HAP-1 (cell line): ENCODE results near the gene CRIP1.

Experiments used
- DNase-seq, 2 experiments: peaks; one replicate each; pipeline ENCODE4 v3.0.0-alpha.2; 2016 to 2020; ENCODE audit warnings: low spot score in 2 of 2
- H3K27me3 ChIP-seq: fragments of 250-450 bp; sonication (Bioruptor Pico); 2 replicates; pipeline ENCODE4 v1.5.1; 2020; ENCODE audit warnings: low read depth, mild to moderate bottlenecking, moderate library complexity
- H3K36me3 ChIP-seq: fragments of 250-450 bp; sonication (Bioruptor Pico); replicated peaks from 2 replicates; pipeline ENCODE4 v1.5.1; 2020; ENCODE audit warnings: mild to moderate bottlenecking
- H3K4me1 ChIP-seq: fragments of 250-450 bp; sonication (Bioruptor Pico); 2 replicates; pipeline ENCODE4 v1.5.1; 2020; ENCODE audit warnings: mild to moderate bottlenecking
- H3K4me3 ChIP-seq: fragments of 250-450 bp; sonication (Bioruptor Pico); 2 replicates; pipeline ENCODE4 v1.5.1; 2020; ENCODE audit warnings: mild to moderate bottlenecking, moderate library complexity
- H3K9me3 ChIP-seq: fragments of 250-450 bp; sonication (Bioruptor Pico); 2 replicates; pipeline ENCODE4 v1.5.1; 2020; ENCODE audit warnings: mild to moderate bottlenecking, moderate library complexity
- in situ Hi-C: fragments of 300-500 bp; cut with MboI; formaldehyde crosslinking; loops from 3 replicates; pipeline ENCODE4 v1.14.3; 2020; ENCODE audit warnings: low sequenced_read_pairs, inconsistent platforms, mixed read lengths

Gene CRIP1

GRCh38 chr14:105534586-105534985 is 47.9 kb downstream of the CRIP1 start:
- H3K4me1 ChIP-seq: no peaks in the 10 kb centered on the region
- no peaks in the 10 kb centered on the region for H3K9me3 ChIP-seq
- in situ Hi-C loops: loop anchor here (5.0 kb wide), 1 partner anchor 157 kb away; no protein-coding TSS in a partner anchor
- no peaks in the 10 kb centered on the region for H3K36me3 ChIP-seq
- peaks cover 4% of the 10 kb centered on the region for H3K27me3 ChIP-seq
- H3K4me3 ChIP-seq: no peak overlapping the region
- no peak for DNase-seq

- Histone ChIP-seq H3K4me3 (no peak overlapping the region), H3K4me1 (no peaks in the 10 kb centered on the region), H3K27me3 (peaks cover 4% of the 10 kb centered on the region), H3K36me3 (no peaks in the 10 kb centered on the region), H3K9me3 (no peaks in the 10 kb centered on the region)
- in situ Hi-C loops: no loop called here
- no peak for DNase-seq
Measured at GRCh38 chr14:105536051-105536450, 49.4 kb downstream of the CRIP1 start.

GRCh38 chr14:105536691-105537579 is 50.2 kb downstream of the CRIP1 start:
- Histone ChIP-seq H3K4me3 (no peak overlapping the region), H3K27me3 (peaks cover 4% of the 10 kb centered on the region), H3K4me1 (no peaks in the 10 kb centered on the region), H3K36me3 (no peaks in the 10 kb centered on the region), H3K9me3 (no peaks in the 10 kb centered on the region)
- in situ Hi-C loops: no loop called here
- no peak for DNase-seq

GRCh38 chr14:105537580-105538474 is 51.1 kb downstream of the CRIP1 start:
- peak in 1 of 2 experiments; percentile 79 for DNase-seq

More at GRCh38 chr14:105537580-105538474, 51.1 kb downstream of the CRIP1 start:
- H3K36me3 ChIP-seq: no peaks in the 10 kb centered on the region
- H3K4me1 ChIP-seq: no peaks in the 10 kb centered on the region
- no peak overlapping the region for H3K4me3 ChIP-seq
- H3K27me3 ChIP-seq: peaks cover 7% of the 10 kb centered on the region
- in situ Hi-C loops: no loop called here
- H3K9me3 ChIP-seq: no peaks in the 10 kb centered on the region
